NCI-H510A (cell line): ENCODE measurements around the gene CTRL.

ENCODE experiments used
- DNase-seq: peaks from one replicate; lab custom pipeline; 2025; lab: John Stamatoyannopoulos, UW

The CTRL gene

GRCh38 chr16:67963292-67963661, 31.6 kb upstream of the CTRL start:
- DNase-seq = no peak

DNA sequence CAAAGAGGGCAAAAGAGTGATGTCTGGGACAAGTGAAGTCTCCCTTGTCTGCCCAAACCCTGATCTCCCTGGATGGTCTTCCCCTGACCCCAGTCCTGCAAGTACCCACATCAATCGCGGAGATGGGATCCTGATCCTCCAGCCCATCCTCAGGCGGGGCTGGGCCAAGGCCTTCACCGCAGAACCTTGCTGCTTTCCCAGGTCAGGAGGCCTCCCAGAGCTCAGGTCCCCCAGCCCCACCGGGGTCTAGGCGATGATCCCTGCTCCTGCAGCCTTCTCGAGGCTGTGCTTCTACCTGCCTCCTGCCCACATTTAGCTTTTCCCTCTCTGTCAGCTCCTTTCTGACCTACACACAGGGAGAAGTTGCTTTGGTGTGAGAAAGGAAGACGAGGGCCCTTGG, 30.5 kb upstream of the CTRL start:
- no peak for DNase-seq

DNA sequence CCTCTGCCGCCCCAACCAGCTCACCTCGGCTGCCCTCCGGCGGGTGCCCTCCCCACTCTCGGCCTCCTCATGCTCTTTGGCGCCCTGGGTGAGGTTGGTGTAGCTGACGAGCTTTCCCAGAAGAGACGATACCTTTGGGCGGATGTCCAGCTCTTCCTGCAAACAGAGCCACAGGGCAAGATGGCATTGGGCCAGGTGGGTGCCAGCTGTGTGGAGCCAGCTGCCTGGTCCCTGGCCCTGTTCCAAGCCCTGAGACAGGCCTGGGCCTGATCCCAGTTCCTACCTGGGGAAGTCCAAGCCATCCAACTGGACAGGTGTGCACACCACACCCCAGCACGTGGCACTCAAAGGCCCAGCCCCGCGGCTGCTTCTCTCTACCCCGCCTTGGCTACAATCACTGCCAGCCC, 29.9 kb upstream of the CTRL start:
- DNase-seq = peak; percentile 90

DNA sequence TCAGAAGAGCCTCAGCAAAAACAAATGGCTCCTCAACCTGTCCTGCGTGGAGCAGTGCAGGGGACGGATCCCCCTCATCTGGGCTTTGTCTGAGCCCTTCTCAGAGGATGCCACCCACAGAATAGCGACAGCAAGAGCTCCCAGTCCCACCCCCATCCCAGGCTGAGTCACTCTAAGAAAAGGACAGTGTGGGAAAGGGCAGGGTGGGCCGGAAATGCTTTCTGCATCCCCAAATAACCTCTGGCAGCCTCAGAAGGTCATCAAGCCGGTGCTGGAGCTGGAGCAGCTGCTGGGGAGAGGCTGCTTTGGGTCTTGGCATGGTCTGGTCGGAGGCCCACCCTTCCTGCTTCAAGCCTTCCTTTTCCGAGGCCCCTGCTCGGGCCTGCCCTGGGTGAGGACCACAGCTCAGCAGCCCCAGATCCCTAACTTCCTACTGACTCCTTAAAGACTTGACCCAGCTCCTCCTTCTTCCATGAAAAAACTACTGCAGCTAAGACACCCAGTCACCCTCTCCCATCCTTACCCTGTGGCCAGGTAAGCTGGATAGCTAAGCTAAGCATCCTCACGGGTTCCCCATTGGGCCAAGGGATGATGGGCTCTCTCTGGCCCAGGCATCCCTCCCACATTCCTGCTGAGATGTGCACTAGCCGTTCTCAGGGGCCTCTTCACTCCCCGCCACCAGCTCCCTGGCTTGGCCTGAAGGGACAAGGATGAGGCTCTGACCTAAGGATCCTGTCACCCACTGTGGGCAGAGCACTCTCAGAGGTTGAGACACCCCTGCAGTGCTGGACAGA, 28.1 kb upstream of the CTRL start:
- DNase-seq = no peak

DNA sequence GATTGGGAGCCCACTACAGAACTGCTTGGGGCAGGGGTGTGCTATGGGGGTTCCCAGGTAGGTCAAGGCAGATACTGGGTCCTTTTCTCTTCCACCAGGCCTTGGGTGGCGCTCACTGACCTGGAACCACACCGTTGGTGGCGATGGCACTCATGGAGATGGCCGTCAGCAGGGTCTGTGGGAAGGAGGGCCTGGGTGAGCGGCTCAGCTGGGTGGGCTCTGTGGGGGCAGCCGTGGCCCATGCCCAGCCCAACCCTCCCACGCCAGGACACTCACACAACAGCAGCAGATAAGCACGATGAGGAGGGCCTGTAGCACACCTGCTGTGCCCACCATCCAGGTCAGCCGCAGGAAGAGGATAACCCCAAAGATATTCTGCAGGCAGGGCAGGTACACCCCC, 26.0 kb upstream of the CTRL start:
- no peak for DNase-seq

- no peak for DNase-seq
Measured at GRCh38 chr16:67954421-67955196, 22.9 kb upstream of the CTRL start.

DNA sequence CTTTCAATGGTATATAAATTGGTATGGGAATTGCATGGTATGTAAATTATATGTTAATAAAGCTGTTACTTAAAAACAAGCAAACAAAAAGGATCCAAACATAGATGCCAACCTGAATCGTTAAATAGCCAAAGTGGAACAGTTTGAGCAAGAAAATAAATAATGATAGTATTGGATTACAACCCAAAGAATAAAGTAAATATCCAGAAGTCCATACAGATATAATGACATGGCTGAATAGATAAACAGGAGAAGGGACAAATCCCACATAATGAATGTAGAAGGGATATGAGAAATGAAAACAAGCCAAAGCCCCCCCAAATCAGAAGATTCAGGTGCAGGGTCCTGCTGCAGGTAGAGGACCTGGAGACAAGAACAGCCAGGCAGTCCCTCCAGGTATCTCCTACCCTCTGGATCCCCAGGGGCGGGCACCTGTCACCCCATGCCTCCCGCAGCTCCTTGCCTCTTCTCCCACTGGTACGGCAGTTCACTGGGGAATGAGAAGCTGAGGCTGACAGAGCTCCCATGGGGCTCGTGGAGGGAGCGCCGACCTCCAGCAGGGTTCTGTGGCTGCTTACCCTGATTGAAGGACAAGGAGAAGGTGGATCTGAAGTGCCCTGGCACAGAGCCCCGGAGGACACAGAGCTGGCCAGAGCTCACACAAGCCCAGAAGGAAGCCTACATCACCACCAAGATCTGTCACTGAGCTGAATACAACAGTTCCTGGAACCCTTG, 22.1 kb upstream of the CTRL start:
- DNase-seq = no peak

- DNase-seq = no peak
Measured at GRCh38 chr16:67951485-67951884, 19.8 kb upstream of the CTRL start.

DNA sequence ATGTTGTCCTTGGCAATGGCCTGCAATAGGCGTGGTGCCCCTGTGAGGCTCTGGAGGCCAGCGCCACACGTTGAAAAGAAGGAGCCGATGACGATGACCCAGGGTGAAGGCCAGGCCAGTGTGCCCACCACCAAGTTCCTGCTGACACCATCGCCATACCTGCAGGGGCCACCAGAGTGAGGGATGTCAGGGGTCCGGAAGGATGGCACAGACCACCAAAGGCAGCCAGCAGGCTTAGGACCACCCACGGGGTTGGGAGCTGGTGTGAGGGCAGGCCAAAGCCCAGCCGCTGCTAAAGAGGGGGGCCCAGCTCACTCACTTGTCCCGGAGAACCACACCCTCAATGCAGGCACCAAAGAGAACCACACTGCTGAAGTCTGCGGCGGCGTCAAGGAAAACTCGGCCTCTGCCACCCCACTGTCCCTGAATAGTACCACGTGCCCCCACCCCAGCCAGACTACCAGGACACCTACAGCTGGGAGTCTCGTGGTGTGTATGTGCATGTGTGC, 18.7 kb upstream of the CTRL start:
- no peak for DNase-seq

- no peak for DNase-seq
Measured at GRCh38 chr16:67949645-67950044, 18.0 kb upstream of the CTRL start.

DNA sequence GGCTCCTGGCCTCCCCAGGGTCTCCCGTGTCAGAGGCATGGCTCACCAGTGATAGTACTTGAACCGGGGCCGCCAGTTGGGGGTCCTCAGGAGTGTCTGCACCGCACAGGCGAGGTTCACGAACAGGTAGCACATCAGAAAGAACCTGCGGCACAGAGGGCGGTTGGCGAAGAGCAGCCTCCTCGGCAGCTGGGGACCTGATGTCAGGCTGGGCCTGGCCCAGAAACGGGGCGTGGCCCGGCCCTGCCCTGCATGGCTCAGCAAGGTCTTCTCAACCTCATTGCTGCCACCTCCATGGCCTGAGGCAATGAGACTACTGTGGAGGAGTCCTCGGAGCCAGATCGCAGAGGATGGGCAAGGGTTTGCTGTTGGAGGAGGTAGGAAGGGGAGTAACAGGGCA, 16.4 kb upstream of the CTRL start:
- DNase-seq = no peak

DNA sequence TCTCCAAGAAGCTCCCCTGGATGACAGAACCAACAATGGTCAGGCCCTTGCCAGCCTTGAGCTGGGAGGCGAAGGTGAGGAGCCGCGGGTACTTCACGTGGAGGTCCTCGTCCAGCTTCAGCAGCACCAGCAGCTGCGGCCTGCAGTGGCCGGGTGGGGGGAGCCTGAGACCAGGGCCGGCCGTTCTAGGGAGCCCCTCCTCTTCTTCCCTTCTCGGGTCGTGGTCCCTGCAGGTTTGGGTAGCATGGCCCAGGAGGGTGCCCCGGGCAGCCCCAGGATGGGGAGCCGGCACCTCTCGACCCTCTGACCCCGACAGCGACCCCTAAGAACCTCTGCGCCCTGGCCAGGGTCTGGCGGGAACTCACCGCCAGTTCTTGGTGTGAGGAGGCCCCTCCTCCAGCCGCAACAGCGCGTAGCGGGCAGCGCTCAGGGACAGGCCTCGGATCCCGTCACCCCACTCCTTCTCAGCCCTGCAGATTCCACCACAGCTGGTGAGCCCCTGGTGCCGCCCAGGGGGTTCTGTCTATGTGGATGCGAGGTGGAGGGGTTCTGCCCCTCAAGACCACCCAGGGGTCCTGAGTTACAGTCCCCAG, 15.4 kb upstream of the CTRL start:
- no peak for DNase-seq

GRCh38 chr16:67946128-67946569, 14.5 kb upstream of the CTRL start:
- no peak for DNase-seq

- DNase-seq = no peak
Measured at GRCh38 chr16:67945392-67945933, 13.8 kb upstream of the CTRL start.

DNA sequence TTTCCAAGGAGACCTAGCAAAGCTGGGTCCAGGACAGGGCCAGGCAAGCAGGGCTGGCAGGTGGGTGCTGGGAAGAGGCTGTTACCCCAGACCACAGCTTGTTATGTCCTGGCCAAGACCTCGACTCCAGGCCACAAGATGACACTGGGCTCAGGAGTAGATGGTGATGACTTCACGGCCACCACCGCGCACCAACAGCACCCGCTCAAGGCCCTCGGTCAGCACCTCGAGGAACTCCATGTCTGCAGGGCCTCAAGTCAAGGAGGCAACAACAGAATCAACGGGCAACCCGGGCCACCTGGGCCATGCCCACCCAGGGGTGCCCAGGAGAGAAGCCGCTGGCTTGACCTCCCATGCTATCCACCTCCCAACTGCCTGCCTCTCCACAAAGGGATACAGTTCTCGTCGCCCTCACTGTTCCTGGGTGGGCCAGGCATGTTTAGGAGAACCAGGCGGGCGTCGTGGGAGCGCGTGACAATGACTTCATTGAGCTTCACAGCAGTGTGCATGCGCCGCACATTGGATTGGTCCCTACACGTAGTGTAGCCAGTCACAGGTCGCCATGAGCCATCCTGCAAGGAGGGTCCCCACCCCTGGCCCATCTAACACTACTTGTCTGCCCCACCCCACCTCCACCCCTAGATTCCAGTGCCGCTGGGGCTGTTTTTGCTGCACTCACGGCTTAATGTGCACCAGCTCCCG, 13.2 kb upstream of the CTRL start:
- DNase-seq = no peak

DNA sequence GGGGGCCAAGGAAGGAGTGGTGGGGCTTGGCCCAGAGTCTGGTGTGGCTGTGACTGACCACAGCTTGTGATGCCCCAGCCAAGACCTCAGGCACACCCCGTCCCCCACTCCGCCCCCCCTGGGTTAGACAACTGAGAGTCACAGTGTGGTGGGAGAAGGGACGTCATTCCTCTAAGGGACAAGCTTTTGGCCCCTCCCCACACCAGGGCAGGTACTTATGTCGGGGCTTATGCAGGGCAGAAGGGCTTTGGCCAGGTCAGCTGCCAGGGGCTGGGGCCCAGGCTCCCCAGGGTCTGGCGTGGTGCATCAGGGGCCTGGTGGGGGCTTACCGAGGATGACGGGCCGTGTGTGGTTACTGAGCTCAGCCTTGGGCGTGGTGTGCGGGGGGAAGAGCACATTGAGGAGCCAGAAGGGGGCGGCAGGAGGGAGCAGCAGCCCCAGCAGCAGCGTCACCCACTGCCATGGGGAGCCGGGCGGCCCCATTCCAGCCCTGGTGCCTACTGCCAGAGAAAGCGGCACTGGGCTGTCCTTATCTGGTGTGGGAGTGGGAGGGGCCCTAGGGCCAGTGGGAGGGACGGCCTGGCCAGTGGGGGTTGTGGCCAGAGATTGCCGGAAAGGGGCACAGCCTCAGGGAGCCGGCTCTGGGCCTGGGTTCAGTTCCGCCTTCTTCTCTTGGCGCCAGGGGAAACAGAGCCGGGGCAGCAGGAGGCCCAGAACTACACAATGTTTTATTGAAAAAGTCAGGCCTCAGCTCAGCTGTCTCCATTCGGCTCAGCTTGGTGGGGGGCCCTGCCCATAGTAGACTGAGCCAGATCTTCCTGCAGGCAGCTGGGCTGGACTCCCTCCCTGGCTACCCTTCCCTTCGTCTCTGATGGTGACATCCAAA, 12.2 kb upstream of the CTRL start, which contains the start of gene LCAT:
LCAT (minus strand) TSS at position 502 of the 886 bp plus-strand sequence; CDS start at position 483, 19 bp downstream.
- no peak for DNase-seq

DNA sequence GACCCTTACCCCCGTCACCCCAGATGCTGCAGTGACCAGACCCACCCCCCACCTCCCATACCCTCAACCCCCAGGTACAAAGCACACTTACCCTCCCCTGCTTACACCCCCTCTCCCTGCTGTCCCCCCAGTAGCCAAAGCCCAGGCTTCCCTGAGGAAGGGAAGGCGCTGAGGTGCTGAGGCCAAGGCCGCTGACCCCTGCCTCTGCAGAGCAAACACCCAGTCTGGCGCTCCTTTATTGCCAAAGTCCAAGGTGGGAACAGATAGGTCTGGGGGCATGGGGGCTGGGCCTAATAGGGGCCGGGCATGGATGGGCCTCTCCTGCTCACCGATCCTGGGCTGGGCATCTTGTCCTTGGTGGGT, 11.6 kb upstream of the CTRL start:
- DNase-seq = no peak

DNA sequence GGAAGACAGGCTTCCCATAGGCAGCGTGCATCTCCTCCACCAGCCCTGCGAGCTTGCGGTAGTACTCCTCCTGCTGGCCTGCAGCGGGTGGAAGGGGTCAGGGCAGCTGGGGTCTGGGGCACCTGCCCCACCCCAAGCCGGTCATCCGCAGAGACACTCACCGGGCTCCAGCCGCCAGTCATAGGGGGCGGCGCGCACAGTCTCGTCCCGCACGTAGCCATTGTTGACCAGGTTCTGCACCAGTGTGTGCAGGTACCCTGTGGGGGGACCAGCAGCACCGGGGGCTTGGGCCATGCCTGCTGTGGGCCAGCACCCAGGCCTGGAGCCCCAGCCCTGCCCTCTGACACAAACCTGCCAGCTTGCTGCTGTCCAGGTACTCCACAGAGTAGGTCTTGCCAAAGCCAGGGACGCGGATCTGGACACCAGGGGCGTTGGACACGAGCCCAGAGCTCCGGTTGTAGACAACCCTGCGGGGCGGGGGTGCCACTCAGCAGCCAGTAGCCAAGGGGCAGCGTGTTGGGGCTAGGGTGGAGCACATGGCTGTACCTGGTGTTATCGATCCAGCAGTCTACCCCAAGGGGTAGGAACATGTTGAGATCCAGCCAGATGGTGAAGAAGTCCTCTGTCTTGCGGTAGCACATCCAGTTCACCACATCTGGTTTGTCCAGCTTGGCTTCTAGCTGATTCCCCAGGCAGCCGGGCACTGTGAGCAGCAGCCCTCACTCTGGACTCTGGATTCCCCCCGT, 11.0 kb upstream of the CTRL start:
- no peak for DNase-seq

- DNase-seq = no peak
Measured at GRCh38 chr16:67942200-67942509, 10.5 kb upstream of the CTRL start.
